Gastrocnemius medialis (tissue), 4 donors: Measurements from ENCODE around the gene PLEKHG1. TPM values are rescaled to one million over a fixed set of nuclear protein-coding genes. Genes with fewer than 3 reads are reported as not detected.

Experiments used
- ATAC-seq, 2 donors: fragments of 150-250 bp; one replicate each; pipeline ENCODE4 v1.9.1; 2016
- DNase-seq, 2 donors: peaks; one replicate each; pipeline ENCODE4 v3.0.0-alpha.2; 2019
- H3K27ac ChIP-seq, 4 donors: fragments of 200-600 bp; sonication (generic); 1 replicate in 1 of 4; 2 replicates in 3 of 4; pipeline ENCODE4 v1.5.1; 2016 to 2018; ENCODE audit warnings: mild to moderate bottlenecking in 2 of 4, moderate library complexity in 1 of 4
- H3K27me3 ChIP-seq, 3 donors: fragments of 200-600 bp; sonication (generic) in 2 of 3; 1 replicate in 1 of 3; 2 replicates in 2 of 3; pipeline versions ENCODE4 v1.5.1 to v1.6.0; 2016 to 2019; ENCODE audit warnings: mild to moderate bottlenecking in 1 of 3, moderate library complexity in 1 of 3
- H3K36me3 ChIP-seq, 2 donors: fragments of 200-600 bp; sonication (generic) in 1 of 2; one replicate each; pipeline ENCODE4 v1.5.1; 2017 to 2018
- H3K4me1 ChIP-seq, 2 donors: fragments of 200-600 bp; sonication (generic) in 1 of 2; one replicate each; pipeline ENCODE4 v1.5.1; 2016 to 2017; ENCODE audit warnings: mild to moderate bottlenecking in 2 of 2
- H3K4me3 ChIP-seq, 4 donors: fragments of 200-600 bp; sonication (generic) in 3 of 4; 1 replicate in 1 of 4; 2 replicates in 3 of 4; pipeline ENCODE4 v1.5.1; 2016 to 2019; ENCODE audit warnings: mild to moderate bottlenecking in 2 of 4
- H3K9me3 ChIP-seq, 3 donors: fragments of 200-600 bp; sonication (generic) in 2 of 3; 1 replicate in 1 of 3; 2 replicates in 2 of 3; pipeline ENCODE4 v1.5.1; 2016 to 2019
- CTCF ChIP-seq, 5 experiments: fragments of 450-650 bp in 3 of 5; fragments of 200-600 bp in 2 of 5; sonication (generic) in 2 of 5; IDR thresholded peaks in 4 of 5; conservative IDR thresholded peaks in 1 of 5; 1 replicate in 4 of 5; 2 replicates in 1 of 5; pipeline ENCODE4 v1.5.1; 2016 to 2019; ENCODE audit warnings: antibody characterized with exemption in 5 of 5, mild to moderate bottlenecking in 3 of 5, moderate library complexity in 3 of 5
- POLR2A ChIP-seq, 2 donors: fragments of 450-650 bp; IDR thresholded peaks; one replicate each; pipeline ENCODE4 v1.6.1; 2017; ENCODE audit warnings: antibody characterized with exemption in 2 of 2, mild to moderate bottlenecking in 2 of 2, moderate library complexity in 2 of 2
- in situ Hi-C, 4 donors: fragments of 200-750 bp; cut with MboI; loops; one replicate each; pipeline versions ENCODE4 v1.15.0 to v1.8.0; 2017; ENCODE audit warnings: low sequenced_read_pairs in 4 of 4
- intact Hi-C: fragments of 100-400 bp; cut with DNase I; formaldehyde crosslinking; loops from one replicate; pipeline ENCODE4 v1.15.1; 2023; ENCODE audit warnings: low total_unique reads
- total RNA-seq, 4 donors: library from RNA; depleted of rRNA; stranded (reverse); fragments of >200 nt; gene quantifications; one replicate each; pipeline versions ENCODE4 v1.1.0 to v1.2.3, GENCODE V29; 2016

PLEKHG1 gene
- total RNA-seq, 4 donors from 2014 or later = 2.3 to 7.7 (median 4.4) TPM

GRCh38 chr6:150625927-150626326, 26.2 kb downstream of the PLEKHG1 start:
- Histone ChIP-seq H3K36me3 (no peaks in the 10 kb centered on the region), H3K27me3 (no peaks in the 10 kb centered on the region), H3K27ac (no peak overlapping the region), H3K9me3 (no peaks in the 10 kb centered on the region), H3K4me1 (no peaks in the 10 kb centered on the region), H3K4me3 (no peak overlapping the region)
- in situ Hi-C loops (no loop called here), intact Hi-C loops (no loop called here)
- ATAC-seq (no peak), DNase-seq (no peak)
- TF ChIP-seq CTCF (IDR thresholded peaks at IDR 0.05 in 4 of 5, conservative IDR thresholded peaks at IDR 0.05 in 1 of 5) (no peak), POLR2A (IDR thresholded peaks at IDR 0.05) (no peak)

DNA sequence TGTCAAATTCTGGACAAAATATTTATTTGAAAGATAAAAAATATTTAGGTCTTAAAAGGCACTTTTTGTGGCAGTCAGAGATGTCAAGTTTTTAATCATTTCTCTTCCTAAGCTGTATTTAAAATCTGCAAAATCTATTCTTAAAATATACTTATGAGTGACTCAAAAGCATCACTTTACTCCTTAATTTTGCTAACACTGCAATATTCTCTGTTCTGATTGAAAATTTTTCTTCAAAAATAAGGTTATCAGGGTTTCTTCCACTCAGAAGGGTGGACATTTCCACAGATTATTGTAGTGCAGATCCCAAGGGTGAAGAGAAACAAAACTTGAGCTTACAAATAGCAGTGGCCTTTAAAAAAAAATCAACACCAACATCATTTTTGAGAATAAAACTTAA, 27.5 kb downstream of the PLEKHG1 start:
- H3K27ac ChIP-seq = peak overlapping the region in 1 of 4 donors; percentile 13
- ATAC-seq = no peak

DNA sequence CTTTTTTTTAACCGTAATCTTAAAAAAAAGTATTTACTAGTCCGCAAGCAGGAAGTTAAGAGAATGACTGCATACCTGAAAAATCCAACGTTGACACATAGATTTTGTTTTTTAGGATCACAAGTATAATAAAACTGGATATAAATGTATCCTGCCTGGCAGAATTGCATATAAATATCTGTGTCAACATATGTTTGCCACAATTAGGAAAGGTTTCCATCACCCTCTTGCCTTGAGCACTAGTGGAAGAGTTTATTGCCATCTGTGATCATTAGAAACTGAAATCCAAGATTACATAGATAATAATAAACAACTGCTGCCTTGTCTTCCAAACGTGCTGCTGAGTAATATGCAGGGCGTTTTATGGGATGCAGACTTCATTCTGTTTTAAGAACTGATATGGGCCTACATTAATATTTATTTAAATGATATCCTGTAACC, 27.9 kb downstream of the PLEKHG1 start:
- no peaks in the 10 kb centered on the region for H3K27me3 ChIP-seq
- intact Hi-C loops = no loop called here
- ATAC-seq = no peak

More for the DNA sequence above, 27.5 kb downstream of the PLEKHG1 start:
- Histone ChIP-seq H3K4me3 (no peak overlapping the region), H3K9me3 (no peaks in the 10 kb centered on the region), H3K27me3 (no peaks in the 10 kb centered on the region), H3K4me1 (no peaks in the 10 kb centered on the region), H3K36me3 (no peaks in the 10 kb centered on the region)
- in situ Hi-C loops (no loop called here), intact Hi-C loops (no loop called here)
- no peak for TF ChIP-seq CTCF (IDR thresholded peaks at IDR 0.05 in 4 of 5, conservative IDR thresholded peaks at IDR 0.05 in 1 of 5)
- no peak for TF ChIP-seq POLR2A (IDR thresholded peaks at IDR 0.05)
- DNase-seq = no peak

DNA sequence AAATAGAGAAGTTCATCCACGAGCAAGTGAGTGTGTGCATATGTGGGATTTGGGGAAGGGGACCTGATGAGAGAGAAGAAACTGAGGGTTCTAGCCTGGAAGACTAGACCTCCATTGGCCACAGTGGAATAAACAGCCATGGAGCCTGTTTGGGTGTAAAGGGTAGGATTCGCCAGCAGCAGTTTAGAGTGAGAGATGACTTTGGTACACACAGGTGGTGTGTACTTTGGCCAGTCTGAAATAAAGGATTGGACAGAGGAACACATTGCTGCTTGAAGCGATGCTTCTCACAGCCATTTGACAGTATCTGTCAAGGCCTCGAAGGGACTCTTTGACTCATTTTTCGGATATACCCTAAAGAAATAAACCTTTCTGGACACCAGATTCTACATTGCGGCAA, 29.2 kb downstream of the PLEKHG1 start:
- ATAC-seq (no peak), DNase-seq (no peak)
- H3K27ac ChIP-seq = no peak overlapping the region
- in situ Hi-C loops = no loop called here
- no peaks in the 10 kb centered on the region for H3K4me1 ChIP-seq
- H3K4me3 ChIP-seq = no peak overlapping the region
- TF ChIP-seq CTCF (IDR thresholded peaks at IDR 0.05 in 4 of 5, conservative IDR thresholded peaks at IDR 0.05 in 1 of 5) (no peak), POLR2A (IDR thresholded peaks at IDR 0.05) (no peak)
- no peaks in the 10 kb centered on the region for H3K36me3 ChIP-seq
- no peaks in the 10 kb centered on the region for H3K9me3 ChIP-seq
- intact Hi-C loops = no loop called here
- no peaks in the 10 kb centered on the region for H3K27me3 ChIP-seq

More for the DNA sequence above, 27.9 kb downstream of the PLEKHG1 start:
- no peaks in the 10 kb centered on the region for H3K9me3 ChIP-seq
- in situ Hi-C loops = no loop called here
- TF ChIP-seq POLR2A (IDR thresholded peaks at IDR 0.05) (no peak), CTCF (IDR thresholded peaks at IDR 0.05 in 4 of 5, conservative IDR thresholded peaks at IDR 0.05 in 1 of 5) (no peak)
- DNase-seq = no peak
- H3K36me3 ChIP-seq = no peaks in the 10 kb centered on the region
- H3K4me1 ChIP-seq = no peaks in the 10 kb centered on the region
- H3K27ac ChIP-seq = peak overlapping the region in 1 of 4 donors; percentile 13
- no peak overlapping the region for H3K4me3 ChIP-seq
